NCI-H2029 treated with DMSO at 0.1 percent for 48 hours (cell line): Measurements from ENCODE around the gene GIN1.
"Not testable (repeated sequence)": the region's sequence is repeated elsewhere in the genome, so short reads cannot be mapped to it uniquely, and the experiment has no call there.

Experiments
- DNase-seq: peaks from one replicate; lab custom pipeline; 2025; lab: John Stamatoyannopoulos, UW

Gene GIN1

DNA sequence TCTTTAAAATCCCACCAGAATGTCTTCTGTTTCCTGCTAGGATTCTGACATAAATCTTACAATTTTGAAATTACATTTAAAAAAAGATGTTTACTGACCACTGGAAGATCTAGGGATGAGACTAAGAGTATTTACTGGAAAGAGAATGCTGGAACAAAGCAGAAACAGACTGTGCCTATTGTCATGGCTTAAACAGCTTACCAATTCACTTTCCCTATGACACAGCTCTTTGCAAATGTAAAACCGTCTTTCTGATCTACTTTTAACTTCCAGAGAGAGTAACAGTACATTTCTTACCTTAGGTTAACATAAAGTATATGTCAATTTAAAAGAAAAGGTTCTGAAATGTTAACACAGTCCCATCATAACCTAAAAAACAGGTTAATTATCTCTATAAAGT lies 10.7 kb downstream of the GIN1 start:
- no peak for DNase-seq

DNA sequence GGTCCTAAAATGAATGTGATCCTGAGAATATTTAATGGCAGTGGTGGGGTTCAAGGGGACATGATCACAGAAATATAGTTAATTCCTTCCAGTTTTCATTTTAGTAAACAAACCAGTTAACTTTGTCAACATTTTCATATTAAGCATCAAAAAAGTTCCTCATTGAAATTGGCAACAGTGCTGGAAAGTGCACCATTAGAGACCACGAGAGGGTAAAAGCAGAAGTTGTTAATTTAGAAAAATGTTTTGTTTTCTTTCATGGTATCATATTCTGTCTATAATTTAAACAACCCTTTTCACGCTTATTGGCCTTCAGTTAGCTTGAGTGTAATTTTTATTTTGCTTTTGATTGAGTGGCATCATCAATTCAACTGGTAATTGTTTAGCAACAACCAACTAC lies 11.9 kb downstream of the GIN1 start:
- no peak for DNase-seq

DNA sequence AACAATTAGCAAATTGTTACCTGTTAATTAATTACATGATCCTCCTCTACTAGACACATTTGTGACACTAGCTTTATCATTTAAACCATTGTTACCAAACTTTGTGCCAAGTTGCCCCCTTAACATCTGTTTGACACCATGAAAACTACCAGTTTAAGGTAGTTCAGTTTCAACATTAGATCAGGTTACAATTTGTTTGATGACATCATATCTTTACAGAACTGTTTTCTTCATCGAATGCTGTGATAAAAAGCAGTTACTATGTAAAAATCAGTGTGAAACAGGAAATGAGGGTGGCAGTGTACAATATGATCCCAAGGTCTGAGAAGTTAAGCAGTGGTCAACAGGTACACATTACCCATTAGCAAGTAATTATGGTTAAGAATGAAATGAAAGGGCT lies 17.7 kb downstream of the GIN1 start:
- no peak for DNase-seq

DNA sequence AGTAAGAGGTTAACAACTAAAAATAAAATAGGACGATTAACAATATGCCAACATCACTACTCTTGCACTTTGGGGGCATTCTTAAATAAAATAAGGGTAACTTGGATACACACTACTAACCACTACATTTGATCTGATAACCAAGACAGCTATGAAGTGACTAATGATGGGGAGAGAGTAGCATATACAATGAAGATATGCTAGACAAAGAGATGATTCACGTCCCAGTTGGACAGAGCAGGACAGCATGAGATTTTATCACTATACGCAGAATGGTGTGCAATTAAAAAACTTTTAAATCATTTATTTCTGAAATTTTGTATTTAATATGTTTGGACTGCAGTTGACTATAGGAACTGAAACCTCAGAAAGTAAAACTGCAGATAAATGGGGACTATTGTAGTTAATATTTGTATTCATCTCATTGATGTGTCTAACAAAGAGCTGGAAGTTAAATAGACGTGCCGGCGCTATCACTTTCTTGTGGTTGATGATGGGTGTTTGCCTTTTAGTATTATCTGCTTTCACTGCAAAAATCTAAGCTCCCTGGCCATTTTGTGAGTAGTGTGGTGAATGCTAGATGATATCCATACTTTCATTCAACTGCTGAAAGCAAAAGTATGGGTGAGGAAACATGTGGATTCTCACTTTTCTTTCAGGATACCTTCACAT lies 18.7 kb downstream of the GIN1 start:
- DNase-seq = no peak

DNA sequence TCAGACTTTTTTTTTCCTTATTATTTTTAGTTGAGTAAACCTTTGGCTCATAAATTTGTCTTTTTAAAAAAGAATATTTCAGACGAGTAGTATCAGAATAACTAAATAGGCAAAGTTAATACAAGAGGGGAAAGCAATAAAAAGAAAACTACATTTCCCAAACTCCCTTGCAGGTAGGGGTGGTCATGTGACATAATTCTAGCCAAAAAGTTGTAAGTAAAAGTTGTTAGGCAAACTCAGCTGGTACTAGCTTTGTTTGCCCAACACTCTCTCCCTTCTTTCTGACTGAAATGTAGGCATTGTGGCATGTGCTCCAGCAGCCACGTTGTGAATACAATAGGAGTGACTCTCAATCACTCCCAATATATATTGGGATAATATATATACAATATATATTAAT lies 20.9 kb downstream of the GIN1 start:
- DNase-seq = no peak

DNA sequence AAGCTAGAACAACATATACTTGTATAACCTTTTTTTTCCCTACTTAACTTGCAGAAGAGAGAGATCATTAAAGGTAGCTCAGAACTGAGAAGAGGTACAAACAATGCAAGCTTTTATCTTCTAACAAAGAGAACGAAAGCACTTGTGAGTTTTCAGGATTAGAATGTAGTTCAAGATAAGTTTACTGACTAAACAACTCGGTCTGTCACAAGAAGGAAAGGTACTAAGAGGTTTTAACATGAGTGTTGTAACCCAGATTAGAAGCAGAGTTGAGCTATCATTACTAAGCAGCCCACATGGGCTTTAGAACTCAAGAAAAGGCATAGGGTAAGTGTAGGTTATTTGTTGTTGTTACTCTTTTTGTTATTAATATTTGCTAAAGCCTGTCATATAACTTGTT lies 25.2 kb downstream of the GIN1 start:
- DNase-seq = no peak

DNA sequence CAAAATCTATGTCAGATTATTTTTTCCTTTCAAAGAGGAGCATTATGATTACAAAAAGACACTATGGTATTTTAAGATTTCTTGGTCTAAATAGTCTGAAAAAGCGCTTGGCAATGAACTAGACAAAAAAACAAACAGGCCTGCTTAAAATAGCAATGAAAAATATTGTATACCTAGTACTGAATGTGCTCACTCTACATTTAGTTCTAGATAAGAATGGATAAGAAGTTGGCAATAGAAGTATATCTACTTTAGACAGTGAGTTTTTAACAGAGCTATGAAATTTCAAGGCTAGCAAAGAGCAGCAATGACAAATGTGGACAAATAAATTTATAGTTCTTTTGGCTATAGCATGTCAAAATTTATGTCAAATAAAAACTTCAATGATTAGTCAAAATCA lies 26.2 kb downstream of the GIN1 start:
- no peak for DNase-seq

DNA sequence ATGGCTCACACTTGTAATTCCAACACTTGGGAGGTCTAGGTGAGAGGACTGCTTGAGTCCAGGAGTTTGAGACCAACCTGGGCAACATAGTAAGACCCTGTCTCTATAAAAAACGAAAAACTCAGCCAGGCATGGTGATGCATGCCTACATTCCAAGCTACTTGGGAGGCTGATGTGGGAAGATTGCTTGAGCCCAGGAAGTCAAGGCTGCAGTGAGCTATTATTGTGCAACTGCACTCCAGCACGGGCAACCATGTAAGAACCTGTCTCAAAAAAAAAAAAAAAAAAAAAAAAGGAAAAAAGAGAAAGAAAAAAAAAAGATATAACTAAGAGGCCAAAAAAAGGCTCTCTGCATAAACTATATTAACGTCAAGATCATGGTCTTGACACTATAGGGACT lies 27.3 kb downstream of the GIN1 start:
- no peak for DNase-seq

DNA sequence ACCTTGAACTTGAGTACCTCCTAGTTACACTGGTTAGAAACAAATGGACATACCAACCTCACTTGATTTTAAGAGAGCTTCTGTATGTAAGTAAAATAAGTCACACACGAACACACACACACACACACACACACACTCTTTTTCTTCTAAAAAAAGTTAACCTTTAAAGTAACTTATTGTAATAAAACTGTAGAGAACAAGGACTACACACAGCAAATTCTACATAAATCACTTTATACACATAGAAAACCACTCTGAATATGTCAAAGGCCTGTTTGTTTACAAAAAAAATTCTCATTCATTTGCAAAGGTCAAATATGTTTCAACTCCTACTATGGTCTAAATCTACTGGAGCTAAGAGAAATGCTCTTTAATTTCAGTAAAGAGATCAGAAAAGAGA lies 29.1 kb downstream of the GIN1 start:
- no peak for DNase-seq

DNA sequence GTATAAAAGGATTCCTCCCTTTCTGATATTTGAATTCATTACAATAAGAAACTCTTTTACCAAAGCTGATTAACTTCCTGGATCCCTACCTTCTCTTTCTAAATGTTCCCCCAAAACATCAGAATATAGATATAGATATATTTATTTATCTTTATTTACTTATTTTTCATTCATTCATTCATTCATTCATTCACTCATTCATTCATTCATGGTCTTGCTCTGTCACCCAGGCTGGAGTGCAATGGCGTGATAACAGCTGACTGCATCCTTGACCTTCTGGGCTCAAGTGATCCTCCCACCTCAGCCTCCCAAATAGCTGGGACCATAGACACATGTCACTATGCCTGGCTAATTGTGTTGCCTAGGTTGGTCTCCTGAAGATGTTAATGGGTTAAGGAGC lies 30.7 kb downstream of the GIN1 start:
- DNase-seq = no peak

DNA sequence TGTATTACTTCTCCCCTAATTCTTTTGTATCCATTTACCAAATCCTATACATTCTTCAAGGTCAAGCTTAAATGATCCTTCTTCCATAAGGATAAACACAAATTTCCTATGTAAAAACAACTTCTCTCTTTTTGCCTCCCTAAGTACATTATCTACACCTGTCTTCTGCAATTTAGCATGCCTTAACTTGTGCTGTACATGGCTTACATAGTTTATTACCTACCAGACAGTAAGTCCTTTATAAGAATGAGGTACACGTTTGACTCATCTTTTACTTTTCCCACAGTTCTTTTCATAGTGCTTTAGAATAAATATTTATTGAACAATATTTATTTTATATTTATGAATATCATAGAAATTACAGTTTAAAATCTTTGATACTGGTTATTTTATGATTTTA lies 33.4 kb downstream of the GIN1 start:
- DNase-seq = no peak

DNA sequence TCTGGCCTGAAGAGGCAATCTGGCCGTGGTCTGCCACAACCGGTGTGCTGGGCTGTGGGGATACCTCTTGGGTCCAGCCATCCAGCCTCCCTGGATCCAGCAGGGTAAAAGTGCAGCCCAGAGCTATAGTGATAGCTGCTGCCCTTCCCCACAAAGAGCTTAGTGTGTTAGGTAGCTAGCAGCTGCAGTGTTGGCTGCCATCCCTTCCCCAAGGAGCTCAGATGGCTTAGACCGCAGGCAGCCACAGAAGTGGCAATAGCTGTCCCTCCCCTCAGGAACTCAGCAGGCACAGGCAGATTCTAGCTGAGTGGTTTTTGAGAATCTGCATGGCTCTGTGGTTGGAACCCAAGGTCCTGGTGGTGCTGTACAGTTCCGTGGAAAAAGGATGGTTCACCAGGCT lies 40.1 kb downstream of the GIN1 start:
- DNase-seq = no peak

DNA sequence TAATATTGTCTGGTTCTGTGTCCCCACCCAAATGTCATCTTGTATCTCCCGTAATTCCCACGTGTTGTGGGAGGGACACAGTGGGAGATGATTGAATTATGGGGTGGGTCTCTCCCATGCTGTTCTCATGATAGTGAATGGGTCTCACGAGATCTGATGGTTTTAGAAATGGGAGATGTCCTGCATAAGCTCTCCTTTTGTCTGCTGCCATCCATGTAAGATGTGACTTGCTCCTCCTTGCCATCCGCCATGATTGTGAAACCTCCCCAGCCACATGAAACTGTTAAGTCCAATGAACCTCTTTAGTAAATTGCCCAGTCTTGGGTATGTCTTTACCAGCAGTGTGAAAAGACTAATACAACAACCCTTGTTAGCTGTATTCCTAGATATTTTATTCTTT lies 44.5 kb downstream of the GIN1 start:
- DNase-seq = no peak

DNA sequence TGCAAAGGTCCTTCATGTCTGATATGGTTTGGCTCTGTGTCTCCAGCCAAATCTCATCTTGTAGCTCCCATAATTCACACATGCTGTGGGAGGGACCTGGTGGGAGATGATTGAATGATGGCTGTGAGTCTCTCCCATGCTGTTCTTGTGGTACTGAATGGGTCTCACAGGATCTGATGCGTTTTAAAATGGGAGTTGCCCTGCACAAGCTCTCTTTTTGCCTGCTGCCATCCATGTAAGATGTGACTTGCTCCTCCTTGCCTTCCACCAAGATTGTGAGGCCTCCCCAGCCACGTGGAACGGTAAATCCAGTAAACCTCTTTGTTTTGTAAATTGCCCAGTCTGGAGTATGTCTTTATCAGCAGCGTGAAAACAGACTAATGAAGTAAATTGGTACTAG lies 46.4 kb downstream of the GIN1 start:
- DNase-seq = not testable (repeated sequence)

DNA sequence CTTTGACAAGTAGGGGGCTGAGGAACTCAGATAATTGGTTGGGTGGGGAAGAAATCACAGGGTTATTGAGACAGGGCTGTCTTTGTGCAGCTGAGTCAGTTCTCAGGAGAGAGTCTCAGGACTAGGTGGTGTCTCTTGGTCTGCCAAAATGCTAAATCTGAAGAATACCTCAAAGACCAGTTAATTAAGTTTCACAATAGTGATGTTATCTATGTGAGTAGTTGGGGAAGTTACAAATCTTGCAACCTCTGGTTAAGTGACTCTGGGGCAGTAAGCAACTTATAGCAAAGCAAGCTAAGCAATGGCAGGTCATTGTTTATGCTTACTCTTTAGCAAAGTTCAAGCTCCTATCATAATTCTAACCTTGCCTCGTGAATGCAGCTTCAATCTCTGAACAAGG lies 53.6 kb downstream of the GIN1 start:
- no peak for DNase-seq

DNA sequence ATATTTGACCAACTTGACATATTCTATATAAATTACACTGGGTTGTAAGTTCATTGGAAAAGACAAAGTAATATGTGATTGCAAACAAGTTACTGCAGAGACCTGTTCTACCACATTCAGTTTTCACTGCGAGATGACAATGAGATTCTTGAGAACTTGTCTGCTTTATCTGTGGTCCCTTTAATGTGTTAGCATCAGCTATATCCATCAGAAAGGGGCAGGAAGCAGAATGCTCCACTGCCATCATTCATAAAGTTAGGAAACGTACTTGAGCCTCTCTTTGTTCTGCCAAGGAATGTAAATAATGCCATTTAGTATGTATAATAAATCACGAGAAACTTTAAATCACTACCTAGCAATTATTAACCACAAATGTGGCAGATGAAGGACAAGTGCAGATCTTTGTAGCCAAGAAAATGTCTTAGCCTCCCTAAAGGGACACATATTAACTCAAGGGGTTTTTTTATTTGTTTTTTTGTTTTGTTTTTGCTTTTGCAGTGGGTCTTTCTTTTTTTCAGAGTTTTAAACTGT lies 59.4 kb downstream of the GIN1 start:
- no peak for DNase-seq

DNA sequence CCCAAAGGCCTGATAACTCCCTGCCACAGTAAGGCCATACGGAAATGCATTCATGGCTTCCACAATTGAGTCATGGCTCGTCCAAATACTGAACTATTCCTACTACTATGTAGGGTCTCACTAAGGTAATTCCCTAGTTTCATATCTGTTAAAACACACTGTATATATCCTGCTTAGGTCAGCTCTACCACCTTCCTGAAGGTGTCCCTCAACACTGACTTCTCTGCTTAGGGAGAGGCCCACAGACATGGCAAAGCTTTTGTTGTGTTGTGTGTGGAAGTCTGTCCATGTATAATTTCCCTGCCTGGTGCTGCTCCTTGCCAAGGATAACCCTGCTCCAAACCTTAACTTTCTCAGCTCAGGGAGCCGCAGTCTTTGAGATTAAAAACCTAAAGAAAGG lies 60.4 kb downstream of the GIN1 start:
- no peak for DNase-seq

DNA sequence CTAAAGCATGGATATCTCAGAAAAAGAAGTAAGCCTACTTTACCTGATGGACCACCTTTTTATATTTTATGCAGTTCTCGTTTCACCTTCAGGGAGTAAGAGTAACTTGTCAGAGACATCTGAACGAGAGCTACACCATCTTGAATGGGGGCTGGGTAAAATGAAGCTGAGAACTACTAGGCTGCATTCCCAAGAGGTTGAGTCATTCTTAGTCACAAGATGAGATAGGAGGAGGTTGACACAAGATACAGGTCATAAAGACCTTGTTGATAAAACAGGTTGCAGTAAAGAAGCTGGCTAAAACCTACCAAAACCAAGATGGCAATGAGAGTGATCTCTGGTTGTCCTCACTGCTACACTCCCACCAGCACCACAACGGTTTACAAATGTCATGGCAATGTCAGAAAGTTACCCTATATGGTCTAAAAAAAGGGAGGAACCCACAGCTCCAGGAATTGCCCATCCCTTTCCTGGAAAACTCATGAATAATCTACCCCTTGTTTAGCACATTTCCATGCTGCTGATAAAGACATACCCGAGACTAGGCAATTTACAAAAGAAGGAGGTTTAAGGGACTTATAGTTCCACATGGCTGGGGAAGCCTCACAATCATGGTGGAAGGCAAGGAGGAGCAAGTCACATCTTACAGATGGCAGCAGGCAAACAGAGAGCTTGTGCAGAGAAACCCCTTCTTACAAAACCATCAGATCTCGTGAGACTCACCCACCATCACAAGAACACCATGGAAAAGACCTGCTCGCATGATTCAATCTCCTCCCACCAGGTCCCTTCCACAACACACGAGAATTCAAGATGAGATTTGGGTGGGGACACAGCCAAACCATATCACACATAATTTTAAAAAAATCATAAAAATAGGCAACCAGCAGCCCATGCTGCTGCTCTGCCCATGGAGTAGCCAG lies 62.5 kb downstream of the GIN1 start:
- no peak for DNase-seq

DNA sequence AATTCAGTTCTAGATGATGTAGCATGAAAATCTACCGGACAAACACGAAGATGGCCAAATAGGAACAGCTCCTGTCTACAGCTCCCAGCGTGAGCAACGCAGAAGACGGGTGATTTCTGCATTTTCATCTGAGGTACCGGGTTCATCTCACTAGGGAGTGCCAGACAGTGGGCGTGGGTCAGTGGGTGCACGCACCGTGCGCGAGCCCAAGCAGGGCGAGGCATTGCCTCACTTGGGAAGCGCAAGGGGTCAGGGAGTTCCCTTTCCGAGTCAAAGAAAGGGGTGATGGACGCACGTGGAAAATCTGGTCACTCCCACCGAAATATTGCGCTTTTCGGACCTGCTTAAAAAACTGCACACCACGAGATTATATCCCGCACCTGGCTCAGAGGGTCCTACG lies 73.2 kb downstream of the GIN1 start:
- DNase-seq = not testable (repeated sequence)

DNA sequence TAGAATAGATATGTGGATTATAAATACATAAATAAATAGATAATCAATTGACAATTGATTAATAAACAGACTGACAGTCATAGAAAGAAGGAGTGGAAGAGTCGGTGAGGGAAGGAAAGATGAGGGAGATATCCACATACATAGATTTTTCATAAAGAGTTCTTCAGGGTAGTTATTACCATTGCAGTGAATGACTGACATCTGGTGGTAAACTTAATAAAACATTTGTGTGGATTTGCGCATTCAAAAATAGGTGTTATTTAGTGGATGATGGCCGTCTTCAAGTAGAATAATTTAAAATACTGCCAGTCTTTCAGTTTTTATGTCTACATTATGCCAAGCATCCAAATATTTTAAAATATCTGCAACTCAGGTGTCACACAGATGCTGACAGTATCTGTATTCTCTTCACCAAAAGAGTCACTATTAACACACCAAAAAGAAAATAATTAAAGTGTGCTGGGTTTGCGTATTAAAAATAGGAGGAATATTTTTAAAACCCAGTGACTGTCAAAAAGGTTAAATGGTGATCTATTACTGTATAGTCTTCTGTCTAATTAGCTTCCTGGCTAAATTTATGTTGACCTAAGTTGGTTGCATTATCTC lies 78.8 kb downstream of the GIN1 start:
- peak; percentile 61 for DNase-seq

DNA sequence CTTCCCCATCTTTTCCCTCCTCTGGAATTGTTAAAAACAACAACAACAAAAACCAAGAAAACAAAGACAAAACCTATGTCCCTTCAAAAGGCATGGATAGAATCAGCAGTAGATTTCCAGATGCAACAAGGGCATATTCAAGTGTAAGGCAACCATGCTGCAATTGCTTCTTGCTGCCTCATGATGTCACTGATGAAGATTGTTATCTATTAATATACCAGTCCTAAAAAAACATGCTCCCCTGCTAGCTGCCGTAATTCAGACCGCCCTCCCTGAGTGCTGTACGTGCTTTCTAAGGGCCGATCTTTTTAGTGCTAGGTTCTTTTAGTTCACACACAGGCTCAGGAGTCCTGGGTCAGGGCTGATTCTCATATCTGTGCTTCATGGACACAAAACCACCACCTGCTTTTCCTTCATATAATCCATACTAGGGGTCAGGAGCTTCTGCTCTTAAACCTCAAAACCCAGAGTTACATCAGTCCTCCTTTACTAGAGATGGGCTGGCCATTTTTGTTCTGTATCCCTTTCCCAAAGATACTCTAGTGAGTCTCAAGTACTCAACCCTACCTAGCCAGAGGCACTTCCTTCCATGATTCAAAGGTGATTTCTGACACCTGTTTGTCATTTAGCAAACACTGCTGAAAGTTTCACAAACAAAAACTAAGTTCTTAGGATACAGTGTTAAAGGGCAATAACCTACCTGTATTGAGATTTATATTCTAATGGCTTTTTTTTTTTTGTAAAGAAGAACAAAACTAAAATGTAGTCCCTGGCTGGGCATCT lies 82.1 kb downstream of the GIN1 start:
- DNase-seq = no peak

DNA sequence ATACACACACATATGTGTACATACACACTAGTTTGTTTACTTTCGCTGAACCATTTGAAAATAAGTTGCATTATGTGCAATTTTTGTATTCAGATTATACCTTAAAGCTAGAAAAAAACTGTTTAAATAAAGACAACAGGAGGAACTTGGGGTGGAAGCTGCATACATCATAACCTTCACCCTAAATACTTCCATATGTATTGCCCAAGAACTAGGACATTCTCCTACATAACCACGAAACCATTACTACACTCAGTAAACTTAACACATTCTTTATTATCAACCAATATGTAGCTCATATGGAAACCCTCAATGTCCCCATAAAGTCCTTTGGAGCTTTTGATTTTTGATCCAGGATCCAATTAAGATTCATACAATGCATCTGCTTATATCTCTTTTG lies 83.3 kb downstream of the GIN1 start:
- DNase-seq = no peak
